Measurements from ENCODE around the gene GKN1. TPM values are rescaled to one million over a fixed set of nuclear protein-coding genes. Genes with fewer than 3 reads are reported as not detected.

GKN1 gene
- total RNA-seq, 1 experiment from 2014 or later: not detected

- TF ChIP-seq, protein P1, sequence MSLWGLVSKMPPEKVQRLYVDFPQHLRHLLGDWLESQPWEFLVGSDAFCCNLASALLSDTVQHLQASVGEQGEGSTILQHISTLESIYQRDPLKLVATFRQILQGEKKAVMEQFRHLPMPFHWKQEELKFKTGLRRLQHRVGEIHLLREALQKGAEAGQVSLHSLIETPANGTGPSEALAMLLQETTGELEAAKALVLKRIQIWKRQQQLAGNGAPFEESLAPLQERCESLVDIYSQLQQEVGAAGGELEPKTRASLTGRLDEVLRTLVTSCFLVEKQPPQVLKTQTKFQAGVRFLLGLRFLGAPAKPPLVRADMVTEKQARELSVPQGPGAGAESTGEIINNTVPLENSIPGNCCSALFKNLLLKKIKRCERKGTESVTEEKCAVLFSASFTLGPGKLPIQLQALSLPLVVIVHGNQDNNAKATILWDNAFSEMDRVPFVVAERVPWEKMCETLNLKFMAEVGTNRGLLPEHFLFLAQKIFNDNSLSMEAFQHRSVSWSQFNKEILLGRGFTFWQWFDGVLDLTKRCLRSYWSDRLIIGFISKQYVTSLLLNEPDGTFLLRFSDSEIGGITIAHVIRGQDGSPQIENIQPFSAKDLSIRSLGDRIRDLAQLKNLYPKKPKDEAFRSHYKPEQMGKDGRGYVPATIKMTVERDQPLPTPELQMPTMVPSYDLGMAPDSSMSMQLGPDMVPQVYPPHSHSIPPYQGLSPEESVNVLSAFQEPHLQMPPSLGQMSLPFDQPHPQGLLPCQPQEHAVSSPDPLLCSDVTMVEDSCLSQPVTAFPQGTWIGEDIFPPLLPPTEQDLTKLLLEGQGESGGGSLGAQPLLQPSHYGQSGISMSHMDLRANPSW (CRISPR knock-in tag; conservative IDR thresholded peaks at IDR 0.05; ENCODE audit: low read depth): no peak
- TF ChIP-seq OVOL2 (CRISPR knock-in tag; IDR thresholded peaks at IDR 0.05; ENCODE audit: borderline replicate concordance) (no peak), ZNF416 (CRISPR knock-in tag; IDR thresholded peaks at IDR 0.05) (no peak), ZNF423 (CRISPR knock-in tag; IDR thresholded peaks at IDR 0.05) (no peak), FOXP1 (CRISPR knock-in tag; IDR thresholded peaks at IDR 0.05; ENCODE audit: borderline replicate concordance) (no peak)
Observed at GRCh38 chr2:68968221-68968620, 6.2 kb upstream of the GKN1 start (continued).

DNA sequence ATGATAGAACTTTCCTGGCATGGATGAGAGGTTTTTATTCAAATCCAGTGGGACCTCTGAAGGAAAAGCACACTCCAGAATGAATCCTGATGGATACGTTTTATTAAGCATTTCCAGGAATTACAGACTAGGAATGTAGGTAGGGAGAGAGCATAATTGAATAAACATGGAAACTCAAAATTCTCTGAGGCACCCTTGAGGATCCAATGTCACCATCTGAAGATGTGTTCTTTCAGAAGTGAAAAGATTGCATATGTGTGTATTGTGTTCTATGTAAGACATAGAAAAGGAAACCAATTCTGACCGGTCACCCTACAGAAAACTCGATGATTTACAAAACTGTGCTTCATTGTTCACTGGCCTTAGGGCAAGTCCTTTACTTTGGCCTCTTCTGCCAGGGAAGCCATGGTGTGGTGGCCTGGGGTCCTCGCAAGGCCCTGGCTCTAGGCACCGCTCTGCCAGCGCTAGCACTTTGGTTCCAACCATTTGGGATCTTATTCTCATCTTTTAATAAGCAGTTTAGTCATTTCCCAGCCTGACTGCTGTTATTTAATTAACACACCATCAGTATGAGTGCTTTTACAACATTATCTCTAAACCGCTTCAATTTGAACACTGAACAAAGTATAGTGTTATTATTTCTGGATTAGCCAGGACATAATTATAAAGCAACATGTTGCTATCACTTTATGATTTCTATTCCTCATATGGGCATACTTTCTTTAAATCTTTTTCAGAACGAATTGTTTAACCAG is 4.5 kb upstream of the GKN1 start:
- CTCF ChIA-PET: no interaction called here

More for the DNA sequence above, 4.5 kb upstream of the GKN1 start:
- Mint-ChIP-seq H3K27me3 (ENCODE audit: low read depth) (no peaks in the 10 kb centered on the region; the same call in none of the 2 replicates), H3K4me1 (no peaks in the 10 kb centered on the region), H3K4me3 (no peak overlapping the region), H3K36me3 (no peaks in the 10 kb centered on the region), H3K27ac (no peak overlapping the region), H3K9me3 (no peaks in the 10 kb centered on the region)
- POLR2A ChIA-PET: no interaction called here
- DNase-seq (ENCODE audit: low spot score) (no peak), ATAC-seq (no peak)
- TF ChIP-seq CTCF (IDR thresholded peaks at IDR 0.05) (no peak), MYBL2 (CRISPR knock-in tag; IDR thresholded peaks at IDR 0.05) (no peak), TEAD1 (CRISPR knock-in tag; IDR thresholded peaks at IDR 0.05) (no peak), ATF6 (CRISPR knock-in tag; IDR thresholded peaks at IDR 0.05) (no peak), SOX15 (CRISPR knock-in tag; IDR thresholded peaks at IDR 0.05) (no peak), ZNF423 (CRISPR knock-in tag; IDR thresholded peaks at IDR 0.05) (no peak), NFE2L1 (CRISPR knock-in tag; IDR thresholded peaks at IDR 0.05) (no peak), MLX (CRISPR knock-in tag; IDR thresholded peaks at IDR 0.05) (no peak), NFYB (CRISPR knock-in tag; conservative IDR thresholded peaks at IDR 0.05; ENCODE audit: low read depth) (no peak), USF1 (CRISPR knock-in tag; IDR thresholded peaks at IDR 0.05) (no peak), ZNF671 (CRISPR knock-in tag; IDR thresholded peaks at IDR 0.05) (no peak), GABPB1 (CRISPR knock-in tag; IDR thresholded peaks at IDR 0.05) (no peak), CREM (CRISPR knock-in tag; IDR thresholded peaks at IDR 0.05) (no peak), E2F4 (CRISPR knock-in tag; IDR thresholded peaks at IDR 0.05; ENCODE audit: borderline replicate concordance, low read depth) (no peak), JAZF1 (CRISPR knock-in tag; IDR thresholded peaks at IDR 0.05) (no peak), MAX (CRISPR knock-in tag; IDR thresholded peaks at IDR 0.05) (no peak)
- TF ChIP-seq, protein P2, sequence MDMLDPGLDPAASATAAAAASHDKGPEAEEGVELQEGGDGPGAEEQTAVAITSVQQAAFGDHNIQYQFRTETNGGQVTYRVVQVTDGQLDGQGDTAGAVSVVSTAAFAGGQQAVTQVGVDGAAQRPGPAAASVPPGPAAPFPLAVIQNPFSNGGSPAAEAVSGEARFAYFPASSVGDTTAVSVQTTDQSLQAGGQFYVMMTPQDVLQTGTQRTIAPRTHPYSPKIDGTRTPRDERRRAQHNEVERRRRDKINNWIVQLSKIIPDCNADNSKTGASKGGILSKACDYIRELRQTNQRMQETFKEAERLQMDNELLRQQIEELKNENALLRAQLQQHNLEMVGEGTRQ (CRISPR knock-in tag; IDR thresholded peaks at IDR 0.05): no peak
